ENCODE measurements around the gene ZG16B.

ZG16B gene

GRCh38 chr16:2804728-2805127 is 25.4 kb upstream of the ZG16B start:
- DNase-seq (ENCODE audit: low read depth in 1 of 2, low spot score in 1 of 2) = no peak

- no peak for DNase-seq (ENCODE audit: low read depth in 1 of 2, low spot score in 1 of 2)
Observed at GRCh38 chr16:2806286-2806685, 23.8 kb upstream of the ZG16B start.

- DNase-seq (ENCODE audit: low read depth in 1 of 2, low spot score in 1 of 2) = no peak
Observed at GRCh38 chr16:2808181-2808580, 21.9 kb upstream of the ZG16B start.

GRCh38 chr16:2809149-2809760 is 20.8 kb upstream of the ZG16B start:
- DNase-seq (ENCODE audit: low read depth in 1 of 2, low spot score in 1 of 2) = no peak

- DNase-seq (ENCODE audit: low read depth in 1 of 2, low spot score in 1 of 2) = no peak
Observed at GRCh38 chr16:2810651-2811050, 19.5 kb upstream of the ZG16B start.

GRCh38 chr16:2811703-2812471 is 18.2 kb upstream of the ZG16B start:
- DNase-seq (ENCODE audit: low read depth in 1 of 2, low spot score in 1 of 2) = no peak

- no peak for DNase-seq (ENCODE audit: low read depth in 1 of 2, low spot score in 1 of 2)
Observed at GRCh38 chr16:2813771-2814221, 16.3 kb upstream of the ZG16B start.

GRCh38 chr16:2814551-2815298 is 15.4 kb upstream of the ZG16B start:
- no peak for DNase-seq (ENCODE audit: low read depth in 1 of 2, low spot score in 1 of 2)

GRCh38 chr16:2815299-2815771 is 14.8 kb upstream of the ZG16B start:
- no peak for DNase-seq (ENCODE audit: low read depth in 1 of 2, low spot score in 1 of 2)

- DNase-seq (ENCODE audit: low read depth in 1 of 2, low spot score in 1 of 2) = no peak
Observed at GRCh38 chr16:2816751-2817339, 13.3 kb upstream of the ZG16B start, which contains the start of gene PRSS21. Gene PRSS21, plus strand, starts transcription at chr16:2817237. Its CDS starts 32 bp downstream, at chr16:2817269.

GRCh38 chr16:2817340-2818271 is 12.5 kb upstream of the ZG16B start:
- no peak for DNase-seq (ENCODE audit: low read depth in 1 of 2, low spot score in 1 of 2)

GRCh38 chr16:2818272-2818876 is 11.7 kb upstream of the ZG16B start:
- no peak for DNase-seq (ENCODE audit: low read depth in 1 of 2, low spot score in 1 of 2)

- DNase-seq (ENCODE audit: low read depth in 1 of 2, low spot score in 1 of 2) = no peak
Observed at GRCh38 chr16:2819179-2819938, 10.7 kb upstream of the ZG16B start.

GRCh38 chr16:2819939-2820835 is 9.9 kb upstream of the ZG16B start:
- DNase-seq (ENCODE audit: low read depth in 1 of 2, low spot score in 1 of 2) = no peak

- no peak for DNase-seq (ENCODE audit: low read depth in 1 of 2, low spot score in 1 of 2)
Observed at GRCh38 chr16:2820836-2821486, 9.1 kb upstream of the ZG16B start.

GRCh38 chr16:2821487-2822157 is 8.5 kb upstream of the ZG16B start:
- no peak for DNase-seq (ENCODE audit: low read depth in 1 of 2, low spot score in 1 of 2)

GRCh38 chr16:2822158-2822495 is 8.0 kb upstream of the ZG16B start:
- DNase-seq (ENCODE audit: low read depth in 1 of 2, low spot score in 1 of 2) = no peak

Data from activated CD4-positive, alpha-beta T cell treated with anti-CD3 and anti-CD28 coated beads, Interleukin-2, amount 50 U/mL, for 24 hours (primary cell).